WERI-Rb-1 (cell line): ENCODE data around the gene ATP11A.
A peak's percentile ranks its signal among the peaks of the same experiment; 100 is the strongest.

Source experiments
- DNase-seq: peaks from one replicate; pipeline ENCODE4 v3.0.0-alpha.2; 2020
- H3K27ac ChIP-seq: fragments of 250-450 bp; sonication (Bioruptor Pico); 2 replicates; pipeline ENCODE4 v1.5.1; 2020; ENCODE audit warnings: mild to moderate bottlenecking, moderate library complexity
- H3K27me3 ChIP-seq: fragments of 250-450 bp; sonication (Bioruptor Pico); 2 replicates; pipeline ENCODE4 v1.5.1; 2021; ENCODE audit warnings: mild to moderate bottlenecking, low read depth, moderate library complexity; ENCODE audit not compliant: insufficient read depth, severe bottlenecking
- H3K36me3 ChIP-seq: fragments of 250-450 bp; sonication (Bioruptor Pico); 2 replicates; pipeline ENCODE4 v1.5.1; 2020; ENCODE audit warnings: mild to moderate bottlenecking, moderate library complexity
- H3K4me3 ChIP-seq: 2 replicates; pipeline ENCODE4 v1.5.1; 2011; ENCODE audit warnings: low read depth, mild to moderate bottlenecking, control low read depth, low read length
- H3K9me3 ChIP-seq: fragments of 250-450 bp; sonication (Bioruptor Pico); 2 replicates; pipeline ENCODE4 v1.5.1; 2021; ENCODE audit warnings: mild to moderate bottlenecking, moderate library complexity; ENCODE audit not compliant: severe bottlenecking
- CTCF ChIP-seq: IDR thresholded peaks from 2 replicates; pipeline ENCODE4 v1.5.1; 2011; ENCODE audit warnings: low read depth, mild to moderate bottlenecking, control low read depth, inconsistent platforms, low read length

The ATP11A gene

GRCh38 chr13:112902669-112903068 lies 212.8 kb downstream of the ATP11A start:
- H3K27me3 ChIP-seq: no peaks in the 10 kb centered on the region

GRCh38 chr13:112903071-112903577 lies 213.3 kb downstream of the ATP11A start:
- no peaks in the 10 kb centered on the region for H3K27me3 ChIP-seq
- peak overlapping the region; percentile 44 for H3K4me3 ChIP-seq
- H3K9me3 ChIP-seq: peaks cover 8% of the 10 kb centered on the region
- TF ChIP-seq CTCF: no peak
- peak; percentile 92 for DNase-seq
- H3K36me3 ChIP-seq: peaks cover 15% of the 10 kb centered on the region
- H3K27ac ChIP-seq: peak overlapping the region; percentile 89

More at GRCh38 chr13:112902669-112903068, 212.8 kb downstream of the ATP11A start:
- no peak for DNase-seq
- Histone ChIP-seq H3K36me3 (peaks cover 15% of the 10 kb centered on the region), H3K9me3 (peaks cover 8% of the 10 kb centered on the region), H3K4me3 (peak overlapping the region; percentile 4), H3K27ac (peak overlapping the region; percentile 89)
- TF ChIP-seq CTCF: no peak

- H3K27ac ChIP-seq: peak overlapping the region; percentile 89
- peak; percentile 37 for DNase-seq
- no peaks in the 10 kb centered on the region for H3K27me3 ChIP-seq
These were observed 213.9 kb downstream of the ATP11A start for GRCh38 chr13:112903606-112904195.

GRCh38 chr13:112904436-112904960 lies 214.7 kb downstream of the ATP11A start:
- H3K27me3 ChIP-seq: no peaks in the 10 kb centered on the region

More at GRCh38 chr13:112903606-112904195, 213.9 kb downstream of the ATP11A start:
- no peak for TF ChIP-seq CTCF
- Histone ChIP-seq H3K36me3 (peaks cover 15% of the 10 kb centered on the region), H3K9me3 (peaks cover 8% of the 10 kb centered on the region), H3K4me3 (peak overlapping the region; percentile 44)

GRCh38 chr13:112905086-112905485 lies 215.2 kb downstream of the ATP11A start:
- H3K27me3 ChIP-seq: no peaks in the 10 kb centered on the region

More at GRCh38 chr13:112904436-112904960, 214.7 kb downstream of the ATP11A start:
- DNase-seq: peak; percentile 99
- peak; percentile 30; the same call in 1 of the 2 replicates for TF ChIP-seq CTCF
- peaks cover 8% of the 10 kb centered on the region for H3K9me3 ChIP-seq
- H3K27ac ChIP-seq: peak overlapping the region; percentile 89
- H3K36me3 ChIP-seq: peaks cover 23% of the 10 kb centered on the region
- H3K4me3 ChIP-seq: peak overlapping the region; percentile 44

More at GRCh38 chr13:112905086-112905485, 215.2 kb downstream of the ATP11A start:
- peak overlapping the region; percentile 44 for H3K4me3 ChIP-seq
- peak overlapping the region; percentile 89 for H3K27ac ChIP-seq
- H3K36me3 ChIP-seq: peaks cover 24% of the 10 kb centered on the region
- peak; percentile 59 for DNase-seq
- no peak for TF ChIP-seq CTCF
- peaks cover 8% of the 10 kb centered on the region for H3K9me3 ChIP-seq
